ENCODE data around the gene TRDN. TPM values are rescaled to one million over a fixed set of nuclear protein-coding genes. Genes with fewer than 3 reads are reported as not detected.

The TRDN gene
- total and polyA plus RNA-seq, 7 donors, result under 0.01 to 1.2 TPM; not detected in 5

GRCh38 chr6:123201869-123202372 is 434.8 kb downstream of the TRDN start:
- H3K36me3 ChIP-seq, result no peaks in the 10 kb centered on the region
- no peak for DNase-seq
- H3K27ac ChIP-seq, result no peak overlapping the region
- H3K4me1 ChIP-seq, result no peaks in the 10 kb centered on the region
- H3K4me3 ChIP-seq, result no peak overlapping the region
- intact Hi-C loops (cut with DNase I), result no loop called here
- WGBS, 2 donors, result 91 to 93% methylated on average over 18 of the region's 18 CpGs
- TF ChIP-seq POLR2A (IDR thresholded peaks at IDR 0.05) (no peak), POLR2AphosphoS5 (IDR thresholded peaks at IDR 0.05) (no peak)
- TF ChIP-seq, protein P1, sequence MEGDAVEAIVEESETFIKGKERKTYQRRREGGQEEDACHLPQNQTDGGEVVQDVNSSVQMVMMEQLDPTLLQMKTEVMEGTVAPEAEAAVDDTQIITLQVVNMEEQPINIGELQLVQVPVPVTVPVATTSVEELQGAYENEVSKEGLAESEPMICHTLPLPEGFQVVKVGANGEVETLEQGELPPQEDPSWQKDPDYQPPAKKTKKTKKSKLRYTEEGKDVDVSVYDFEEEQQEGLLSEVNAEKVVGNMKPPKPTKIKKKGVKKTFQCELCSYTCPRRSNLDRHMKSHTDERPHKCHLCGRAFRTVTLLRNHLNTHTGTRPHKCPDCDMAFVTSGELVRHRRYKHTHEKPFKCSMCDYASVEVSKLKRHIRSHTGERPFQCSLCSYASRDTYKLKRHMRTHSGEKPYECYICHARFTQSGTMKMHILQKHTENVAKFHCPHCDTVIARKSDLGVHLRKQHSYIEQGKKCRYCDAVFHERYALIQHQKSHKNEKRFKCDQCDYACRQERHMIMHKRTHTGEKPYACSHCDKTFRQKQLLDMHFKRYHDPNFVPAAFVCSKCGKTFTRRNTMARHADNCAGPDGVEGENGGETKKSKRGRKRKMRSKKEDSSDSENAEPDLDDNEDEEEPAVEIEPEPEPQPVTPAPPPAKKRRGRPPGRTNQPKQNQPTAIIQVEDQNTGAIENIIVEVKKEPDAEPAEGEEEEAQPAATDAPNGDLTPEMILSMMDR (IDR thresholded peaks at IDR 0.05), result no peak
- no peaks in the 10 kb centered on the region for H3K27me3 ChIP-seq
- no peaks in the 10 kb centered on the region for H3K9me3 ChIP-seq

DNA sequence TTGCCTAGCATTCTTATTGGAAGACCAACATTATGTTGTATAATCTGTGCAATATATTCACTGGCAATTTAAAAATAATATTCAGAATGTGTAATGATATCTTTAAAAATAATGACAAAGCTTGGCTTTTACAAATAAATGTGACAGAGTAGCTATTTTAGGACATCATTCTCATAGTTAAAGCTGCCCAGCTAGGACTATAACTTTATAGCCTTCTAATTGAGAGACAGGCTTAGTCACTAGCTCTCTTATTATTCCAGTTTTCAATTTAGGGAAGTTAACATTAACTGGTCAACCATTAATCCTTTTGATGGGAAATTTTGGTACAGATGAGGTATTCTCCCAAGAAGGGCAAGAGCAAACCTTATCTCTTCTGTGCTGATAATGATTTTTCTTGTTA is 443.5 kb downstream of the TRDN start:
- H3K27ac ChIP-seq, result no peak overlapping the region
- intact Hi-C loops (cut with DNase I), result no loop called here
- DNase-seq, result no peak
- no peak overlapping the region for H3K4me3 ChIP-seq
- H3K36me3 ChIP-seq, result no peaks in the 10 kb centered on the region
- no peak for TF ChIP-seq POLR2A (IDR thresholded peaks at IDR 0.05)
- H3K4me1 ChIP-seq, result no peaks in the 10 kb centered on the region
- no peaks in the 10 kb centered on the region for H3K9me3 ChIP-seq
- no peaks in the 10 kb centered on the region for H3K27me3 ChIP-seq

- intact Hi-C loops (cut with DNase I), result no loop called here
- Histone ChIP-seq H3K9me3 (no peaks in the 10 kb centered on the region), H3K4me3 (no peak overlapping the region), H3K27ac (no peak overlapping the region), H3K4me1 (no peaks in the 10 kb centered on the region), H3K36me3 (no peaks in the 10 kb centered on the region), H3K27me3 (no peaks in the 10 kb centered on the region)
- DNase-seq, result no peak
- 66 to 68% methylated on average over 1 of the region's 1 CpG for WGBS, 2 donors
- TF ChIP-seq POLR2AphosphoS5 (IDR thresholded peaks at IDR 0.05), result no peak
- TF ChIP-seq EP300 (IDR thresholded peaks at IDR 0.05), result no peak
- TF ChIP-seq POLR2A (IDR thresholded peaks at IDR 0.05), result no peak
- TF ChIP-seq, protein P1 (IDR thresholded peaks at IDR 0.05), result no peak
These were observed 446.9 kb downstream of the TRDN start for GRCh38 chr6:123189816-123190215.

DNA sequence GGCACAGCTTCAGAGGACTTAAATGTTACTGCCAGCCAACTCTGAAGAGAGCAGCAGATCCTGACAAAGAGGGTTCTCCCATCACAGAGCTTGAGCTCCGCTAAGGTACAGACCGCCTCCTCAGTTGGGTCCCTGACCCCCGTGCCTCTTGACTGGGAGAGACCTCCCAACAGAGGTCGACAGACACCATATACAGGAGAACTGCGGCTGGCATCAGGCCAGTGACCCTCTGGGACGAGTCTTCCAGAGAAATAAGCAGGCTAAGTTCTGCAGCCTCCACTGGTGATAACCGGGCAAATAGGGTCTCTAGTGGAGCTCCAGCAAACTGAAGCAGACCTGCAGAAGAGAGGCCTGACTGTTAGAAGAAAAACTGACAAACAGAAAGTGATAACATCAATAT is 453.8 kb downstream of the TRDN start:
- WGBS, 2 donors, result 84 to 89% methylated on average over 7 of the region's 7 CpGs
- H3K27ac ChIP-seq, result no peak overlapping the region
- DNase-seq, result no peak

DNA sequence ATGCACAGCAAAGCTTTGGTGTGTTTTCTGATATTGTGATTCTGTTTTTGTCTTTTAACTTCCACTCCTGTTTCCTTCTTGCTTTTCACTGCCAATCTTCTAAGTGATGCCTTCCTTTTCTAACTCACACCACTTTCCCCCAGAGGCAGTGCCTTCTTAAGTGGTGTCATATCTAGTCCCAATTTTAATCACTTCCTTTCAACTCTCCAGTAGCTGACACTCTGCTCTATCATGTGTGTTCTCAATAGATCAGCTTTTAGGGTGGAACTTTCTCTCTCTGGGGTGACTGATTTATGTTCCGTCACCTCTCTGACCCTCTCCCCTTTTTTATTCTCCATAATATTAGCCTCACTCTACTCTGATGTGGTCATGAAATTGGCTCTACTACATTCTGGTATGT is 460.0 kb downstream of the TRDN start:
- TF ChIP-seq POLR2AphosphoS5 (IDR thresholded peaks at IDR 0.05), result no peak
- TF ChIP-seq, protein P1 (IDR thresholded peaks at IDR 0.05), result no peak
- TF ChIP-seq EP300 (IDR thresholded peaks at IDR 0.05), result no peak
- TF ChIP-seq POLR2A (IDR thresholded peaks at IDR 0.05), result no peak

More for the DNA sequence above, 453.8 kb downstream of the TRDN start:
- intact Hi-C loops (cut with DNase I), result no loop called here
- TF ChIP-seq, protein P1 (IDR thresholded peaks at IDR 0.05), result no peak
- TF ChIP-seq EP300 (IDR thresholded peaks at IDR 0.05) (no peak), POLR2AphosphoS5 (IDR thresholded peaks at IDR 0.05) (no peak), POLR2A (IDR thresholded peaks at IDR 0.05) (no peak)
- Histone ChIP-seq H3K9me3 (no peaks in the 10 kb centered on the region), H3K4me3 (no peak overlapping the region), H3K4me1 (no peaks in the 10 kb centered on the region), H3K36me3 (no peaks in the 10 kb centered on the region), H3K27me3 (no peaks in the 10 kb centered on the region)

More for the DNA sequence above, 460.0 kb downstream of the TRDN start:
- no peaks in the 10 kb centered on the region for H3K4me1 ChIP-seq
- H3K36me3 ChIP-seq, result no peaks in the 10 kb centered on the region
- no peak overlapping the region for H3K4me3 ChIP-seq
- intact Hi-C loops (cut with DNase I), result no loop called here
- WGBS, 2 donors, result 85 to 89% methylated on average over 1 of the region's 1 CpG
- H3K27me3 ChIP-seq, result no peaks in the 10 kb centered on the region
- no peak for DNase-seq
- H3K9me3 ChIP-seq, result no peaks in the 10 kb centered on the region
- no peak overlapping the region for H3K27ac ChIP-seq

Measured in sigmoid colon (tissue), 7 donors.